ENCODE measurements around the gene MRFAP1L1. TPM values are rescaled to one million over a fixed set of nuclear protein-coding genes. Genes with fewer than 3 reads are reported as not detected.
"Not testable (repeated sequence)": the region's sequence is repeated elsewhere in the genome, so short reads cannot be mapped to it uniquely, and the experiment has no call there.

Gene MRFAP1L1
- total RNA-seq = 10 to 100 TPM; 51.6 to 76.6 (median 59.6) TPM

DNA sequence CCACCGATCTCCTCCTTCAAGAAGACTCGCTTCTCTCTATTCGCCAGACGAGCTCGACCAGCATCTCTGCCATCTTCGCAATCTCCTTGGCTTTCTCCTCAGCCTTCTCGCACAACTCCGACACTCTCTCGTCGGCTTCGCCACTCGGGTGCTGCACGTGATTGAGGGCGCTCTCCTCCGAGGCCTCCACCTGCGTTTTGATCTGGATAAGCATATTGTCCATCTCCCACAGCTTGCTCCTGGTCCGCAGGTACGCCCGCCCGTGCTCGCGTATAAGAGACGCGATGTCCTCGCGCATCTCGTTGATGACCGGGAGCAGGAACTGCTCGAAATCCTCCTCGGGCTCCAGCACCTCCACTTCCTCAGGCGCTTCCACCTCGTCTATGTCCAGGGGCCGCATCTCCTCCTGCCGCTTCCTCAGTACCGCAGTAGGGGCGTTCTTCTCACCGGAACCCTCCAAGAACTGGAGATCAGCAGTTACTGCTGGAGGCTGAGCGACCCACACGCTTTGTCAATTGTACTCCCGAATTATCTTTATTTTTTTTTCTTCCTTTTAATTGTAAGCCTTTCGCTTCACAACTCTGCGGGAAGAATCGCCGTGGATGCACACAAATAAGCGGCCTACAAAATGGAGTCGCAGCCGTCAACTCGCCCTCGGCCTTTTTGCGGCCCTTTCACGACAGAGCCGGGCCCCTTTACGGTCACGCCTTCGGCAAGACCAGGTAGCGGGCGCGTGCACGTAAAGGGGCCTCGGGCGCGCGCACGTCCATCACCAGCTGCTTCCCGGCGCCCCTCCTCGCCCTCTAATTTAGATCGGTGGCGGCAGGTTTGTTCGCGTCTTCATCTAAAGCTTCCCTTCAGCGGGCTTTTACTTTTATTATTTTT, at the start of gene MRFAP1L1:
Gene MRFAP1L1 (minus strand): TSS at position 636 of the 885 bp plus-strand sequence. CDS start 236 bp downstream, at position 400.
- H3K4me3 ChIP-seq = peak within 1 kb of the TSS; percentile 77 to 88 (median 82)
- 1% methylated on average over 72 of the region's 72 CpGs for WGBS, 2 donors
- TF ChIP-seq EP300 (IDR thresholded peaks at IDR 0.05) (peak; percentile 36 to 95), POLR2A (IDR thresholded peaks at IDR 0.05) (peak in 1 of 2 donors; percentile 30)
- TF ChIP-seq, protein P1, sequence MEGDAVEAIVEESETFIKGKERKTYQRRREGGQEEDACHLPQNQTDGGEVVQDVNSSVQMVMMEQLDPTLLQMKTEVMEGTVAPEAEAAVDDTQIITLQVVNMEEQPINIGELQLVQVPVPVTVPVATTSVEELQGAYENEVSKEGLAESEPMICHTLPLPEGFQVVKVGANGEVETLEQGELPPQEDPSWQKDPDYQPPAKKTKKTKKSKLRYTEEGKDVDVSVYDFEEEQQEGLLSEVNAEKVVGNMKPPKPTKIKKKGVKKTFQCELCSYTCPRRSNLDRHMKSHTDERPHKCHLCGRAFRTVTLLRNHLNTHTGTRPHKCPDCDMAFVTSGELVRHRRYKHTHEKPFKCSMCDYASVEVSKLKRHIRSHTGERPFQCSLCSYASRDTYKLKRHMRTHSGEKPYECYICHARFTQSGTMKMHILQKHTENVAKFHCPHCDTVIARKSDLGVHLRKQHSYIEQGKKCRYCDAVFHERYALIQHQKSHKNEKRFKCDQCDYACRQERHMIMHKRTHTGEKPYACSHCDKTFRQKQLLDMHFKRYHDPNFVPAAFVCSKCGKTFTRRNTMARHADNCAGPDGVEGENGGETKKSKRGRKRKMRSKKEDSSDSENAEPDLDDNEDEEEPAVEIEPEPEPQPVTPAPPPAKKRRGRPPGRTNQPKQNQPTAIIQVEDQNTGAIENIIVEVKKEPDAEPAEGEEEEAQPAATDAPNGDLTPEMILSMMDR (IDR thresholded peaks at IDR 0.05) = peak in 1 of 5 experiments; percentile 15
- peak; percentile 96 to 97 for DNase-seq (ENCODE audit: low spot score in 2 of 2)
- H3K9me3 ChIP-seq = no peaks in the 10 kb centered on the region
- peaks cover 0 to 47% (median 17%) of the 10 kb centered on the region in 4 donors for H3K4me1 ChIP-seq
- peak within 1 kb of the TSS; percentile 76 to 91 (median 82) for H3K27ac ChIP-seq
- no peaks in the 10 kb centered on the region for H3K27me3 ChIP-seq
- H3K36me3 ChIP-seq = peaks cover 0 to 12% (median 0%) of the 10 kb centered on the region in 3 donors

DNA sequence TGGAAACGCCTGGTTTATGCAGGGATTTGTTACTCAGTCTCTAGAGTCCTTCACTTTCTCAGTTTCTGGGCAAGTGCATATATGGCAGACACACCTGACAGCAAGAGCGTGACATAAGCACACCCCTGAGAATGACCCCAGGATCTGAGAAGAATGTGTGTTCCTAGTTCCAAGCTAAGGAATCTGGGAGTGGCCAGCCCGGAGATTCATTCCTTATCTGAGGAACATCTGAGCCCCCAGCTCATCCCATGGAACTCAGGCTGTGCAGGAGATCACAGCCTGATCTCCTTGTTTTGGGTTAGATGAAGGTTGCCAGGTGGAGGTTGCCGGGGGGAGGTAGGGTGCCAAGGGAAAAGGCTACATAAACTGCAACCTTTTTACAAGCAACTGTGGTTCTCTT, 49.1 kb upstream of the MRFAP1L1 start:
- 51 to 61% methylated on average over 4 of the region's 4 CpGs for WGBS, 2 donors
- no peaks in the 10 kb centered on the region for H3K36me3 ChIP-seq
- no peak overlapping the region for H3K27ac ChIP-seq
- TF ChIP-seq, protein P1 (IDR thresholded peaks at IDR 0.05) = no peak
- TF ChIP-seq POLR2A (IDR thresholded peaks at IDR 0.05) = no peak
- no peak for TF ChIP-seq EP300 (IDR thresholded peaks at IDR 0.05)
- no peaks in the 10 kb centered on the region for H3K9me3 ChIP-seq
- peaks cover 0 to 34% (median 0%) of the 10 kb centered on the region in 4 donors for H3K4me1 ChIP-seq
- no peak overlapping the region for H3K4me3 ChIP-seq
- no peak for DNase-seq (ENCODE audit: low spot score in 2 of 2)
- H3K27me3 ChIP-seq = no peaks in the 10 kb centered on the region

DNA sequence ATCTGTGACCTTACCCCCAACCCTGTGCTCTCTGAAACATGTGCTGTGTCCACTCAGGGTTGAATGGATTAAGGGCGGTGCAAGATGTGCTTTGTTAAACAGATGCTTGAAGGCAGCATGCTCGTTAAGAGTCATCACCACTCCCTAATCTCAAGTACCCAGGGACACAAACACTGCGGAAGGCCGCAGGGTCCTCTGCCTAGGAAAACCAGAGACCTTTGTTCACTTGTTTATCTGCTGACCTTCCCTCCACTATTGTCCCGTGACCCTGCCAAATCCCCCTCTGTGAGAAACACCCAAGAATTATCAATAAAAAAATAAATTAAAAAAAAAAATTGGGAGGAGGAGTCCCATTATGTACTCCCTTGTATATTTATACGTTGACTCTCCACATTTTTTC, 46.7 kb upstream of the MRFAP1L1 start:
- H3K4me3 ChIP-seq; H3K36me3 ChIP-seq; H3K9me3 ChIP-seq; H3K27ac ChIP-seq; H3K27me3 ChIP-seq; DNase-seq (ENCODE audit: low spot score in 2 of 2): not testable (repeated sequence)
- H3K4me1 ChIP-seq = peaks cover 0 to 14% (median 0%) of the 10 kb centered on the region in 4 donors
- 67 to 69% methylated on average over 2 to 3 of the region's 6 CpGs for WGBS, 2 donors

DNA sequence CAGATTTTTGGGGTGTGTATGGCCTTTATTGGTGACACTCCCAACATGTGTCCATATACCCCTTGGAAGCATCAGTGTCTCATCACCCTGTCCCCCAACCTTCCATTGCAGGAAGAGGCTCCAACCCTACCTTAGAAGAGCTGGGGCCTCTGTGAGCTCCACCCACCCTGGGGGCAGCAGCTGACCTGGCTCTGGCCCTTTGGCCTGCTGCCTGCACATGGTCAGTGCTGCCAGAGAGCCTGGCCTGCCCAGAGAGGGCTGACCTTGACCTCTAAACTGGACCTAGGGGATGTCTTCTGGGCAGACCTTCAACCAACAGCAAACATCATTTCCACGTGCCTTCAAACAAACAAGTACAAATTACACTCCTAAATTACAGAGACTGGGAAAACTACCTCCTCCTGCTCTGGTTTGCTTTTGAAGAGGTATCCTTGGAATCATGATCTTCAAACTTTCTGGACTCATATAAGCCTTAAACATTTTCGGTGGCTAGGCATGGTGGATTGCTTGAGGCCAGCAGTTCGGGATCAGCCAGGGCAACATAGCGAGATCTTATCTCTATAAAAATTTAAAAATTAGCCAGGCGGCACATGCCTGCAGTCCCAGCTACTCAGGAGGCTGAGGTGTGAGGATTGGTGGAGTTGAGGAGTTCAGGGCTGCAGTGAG, 45.6 kb upstream of the MRFAP1L1 start:
- TF ChIP-seq POLR2A (IDR thresholded peaks at IDR 0.05) = no peak
- Histone ChIP-seq H3K27me3 (no peaks in the 10 kb centered on the region), H3K4me1 (peaks cover 0 to 23% (median 3%) of the 10 kb centered on the region in 4 donors), H3K36me3 (no peaks in the 10 kb centered on the region), H3K27ac (peak overlapping the region in 1 of 4 donors; percentile 52), H3K4me3 (no peak overlapping the region), H3K9me3 (no peaks in the 10 kb centered on the region)
- WGBS, 2 donors = 70 to 72% methylated on average over 5 of the region's 5 CpGs
- no peak for DNase-seq (ENCODE audit: low spot score in 2 of 2)

DNA sequence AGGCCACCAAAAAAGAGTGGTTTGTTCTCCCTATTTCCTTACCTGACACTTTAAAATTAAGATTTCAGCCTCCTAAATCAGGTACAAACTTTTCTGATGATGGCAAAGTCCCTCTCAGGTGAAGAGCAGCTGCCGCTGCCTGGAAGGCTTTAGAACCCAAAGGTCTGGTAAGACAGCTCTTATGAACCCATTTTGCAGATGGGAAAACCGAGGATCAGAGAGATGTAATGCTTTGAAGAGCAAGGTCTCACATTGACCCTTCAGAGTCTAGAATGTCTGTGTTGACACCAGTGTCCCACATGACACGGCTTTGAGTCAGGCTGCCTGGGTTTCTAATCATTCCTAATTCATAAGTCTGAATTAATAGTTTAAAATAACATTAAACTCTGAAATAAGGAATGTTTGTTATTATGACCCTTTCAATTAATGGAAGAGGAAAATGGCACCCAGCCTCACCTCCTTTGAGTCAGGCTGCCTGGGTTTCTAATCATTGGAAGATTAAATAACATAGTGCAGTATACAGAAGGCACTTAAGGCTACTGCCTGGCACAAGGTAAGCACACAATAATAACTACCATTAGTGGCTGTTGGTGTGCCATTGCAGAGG, 44.9 kb upstream of the MRFAP1L1 start:
- Histone ChIP-seq H3K27me3 (no peaks in the 10 kb centered on the region), H3K4me3 (no peak overlapping the region), H3K9me3 (no peaks in the 10 kb centered on the region), H3K27ac (peak overlapping the region in 1 of 4 donors; percentile 52), H3K36me3 (no peaks in the 10 kb centered on the region), H3K4me1 (peaks cover 0 to 29% (median 10%) of the 10 kb centered on the region in 4 donors)
- 88 to 93% methylated on average over 3 of the region's 3 CpGs for WGBS, 2 donors
- TF ChIP-seq, protein P1 (IDR thresholded peaks at IDR 0.05) = no peak
- TF ChIP-seq POLR2A (IDR thresholded peaks at IDR 0.05) (no peak), EP300 (IDR thresholded peaks at IDR 0.05) (no peak)
- no peak for DNase-seq (ENCODE audit: low spot score in 2 of 2)
